Type B pancreatic cell (in vitro differentiated cells): ENCODE measurements around the gene SEMA6D. TPM values are rescaled to one million over a fixed set of nuclear protein-coding genes. Genes with fewer than 3 reads are reported as not detected.

Experiments
- DNase-seq: peaks from one replicate; pipeline ENCODE4 v3.0.0; 2021; ENCODE audit warnings: mixed read lengths; ENCODE audit not compliant: unreplicated experiment; ENCODE audit errors: extremely low spot score
- H3K27ac Mint-ChIP-seq: 2 replicates; pipeline ENCODE4 v1.8.0; 2021; ENCODE audit warnings: mild to moderate bottlenecking, mixed read lengths
- H3K27me3 Mint-ChIP-seq: 2 replicates; pipeline ENCODE4 v1.8.0; 2021; ENCODE audit warnings: mixed read lengths
- H3K36me3 Mint-ChIP-seq: 2 replicates; pipeline ENCODE4 v1.8.0; 2021; ENCODE audit warnings: mixed read lengths
- H3K4me1 Mint-ChIP-seq: one replicate; pipeline ENCODE4 v1.8.0; 2021; ENCODE audit warnings: mixed read lengths; ENCODE audit not compliant: unreplicated experiment
- H3K4me3 Mint-ChIP-seq: 2 replicates; pipeline ENCODE4 v1.8.0; 2021; ENCODE audit warnings: mild to moderate bottlenecking, mixed read lengths
- H3K9me3 Mint-ChIP-seq: 2 replicates; pipeline ENCODE4 v1.8.0; 2021; ENCODE audit warnings: mixed read lengths
- CTCF ChIP-seq: fragments of 200-600 bp; sonication (generic); conservative IDR thresholded peaks from 2 replicates; pipeline ENCODE4 v1.5.0; 2021; ENCODE audit warnings: antibody characterized with exemption, mild to moderate bottlenecking
- total RNA-seq: library from RNA; stranded (reverse); gene quantifications from 2 replicates; pipeline ENCODE4 v1.2.1, GENCODE V29; 2021; ENCODE audit warnings: low replicate concordance

SEMA6D gene
- total RNA-seq, 1 donor from 2014 or later, result 22.2 TPM

- no peak for TF ChIP-seq CTCF
- Mint-ChIP-seq H3K27ac (no peak overlapping the region), H3K4me1 (peaks cover 8% of the 10 kb centered on the region), H3K9me3 (no peaks in the 10 kb centered on the region), H3K27me3 (no peaks in the 10 kb centered on the region), H3K4me3 (no peak overlapping the region), H3K36me3 (peaks cover 48% of the 10 kb centered on the region)
- DNase-seq, result no peak
Measured at GRCh38 chr15:47768735-47769134, 51.4 kb downstream of the SEMA6D start.

DNA sequence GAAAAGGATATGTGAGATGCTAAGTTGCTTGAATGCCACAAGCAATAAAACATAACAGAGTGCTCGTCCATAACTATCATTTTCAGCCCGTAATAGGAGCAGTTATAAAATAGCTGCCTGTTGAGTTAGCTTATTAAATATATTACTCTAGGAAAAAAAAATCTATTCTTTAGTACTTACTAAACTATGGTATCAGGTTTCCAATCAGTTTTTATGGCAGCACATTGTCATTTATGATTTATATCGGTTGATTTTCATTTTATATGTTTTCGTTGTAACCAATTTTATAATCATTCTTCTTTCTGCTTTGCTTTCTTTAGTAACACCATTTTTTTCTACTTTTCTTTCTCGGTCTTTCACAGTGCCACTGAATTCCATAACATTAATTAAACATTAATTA is 51.9 kb downstream of the SEMA6D start:
- peaks cover 46% of the 10 kb centered on the region for H3K36me3 Mint-ChIP-seq
- TF ChIP-seq CTCF, result no peak
- no peak overlapping the region for H3K27ac Mint-ChIP-seq
- no peaks in the 10 kb centered on the region for H3K27me3 Mint-ChIP-seq
- H3K4me1 Mint-ChIP-seq, result peaks cover 8% of the 10 kb centered on the region
- no peak for DNase-seq
- no peak overlapping the region for H3K4me3 Mint-ChIP-seq
- H3K9me3 Mint-ChIP-seq, result no peaks in the 10 kb centered on the region

- no peak for TF ChIP-seq CTCF
- DNase-seq, result no peak
- H3K4me3 Mint-ChIP-seq, result no peak overlapping the region
Measured at GRCh38 chr15:47773143-47773542, 55.8 kb downstream of the SEMA6D start.

GRCh38 chr15:47778263-47778770 is 61.0 kb downstream of the SEMA6D start:
- Mint-ChIP-seq H3K9me3 (no peaks in the 10 kb centered on the region), H3K27me3 (no peaks in the 10 kb centered on the region), H3K4me3 (no peak overlapping the region), H3K36me3 (no peaks in the 10 kb centered on the region), H3K27ac (no peak overlapping the region), H3K4me1 (peaks cover 4% of the 10 kb centered on the region)
- DNase-seq, result no peak
- TF ChIP-seq CTCF, result no peak

More at GRCh38 chr15:47773143-47773542, 55.8 kb downstream of the SEMA6D start:
- no peaks in the 10 kb centered on the region for H3K9me3 Mint-ChIP-seq
- peaks cover 8% of the 10 kb centered on the region for H3K4me1 Mint-ChIP-seq
- peaks cover 23% of the 10 kb centered on the region for H3K36me3 Mint-ChIP-seq
- no peaks in the 10 kb centered on the region for H3K27me3 Mint-ChIP-seq
- no peak overlapping the region for H3K27ac Mint-ChIP-seq

DNA sequence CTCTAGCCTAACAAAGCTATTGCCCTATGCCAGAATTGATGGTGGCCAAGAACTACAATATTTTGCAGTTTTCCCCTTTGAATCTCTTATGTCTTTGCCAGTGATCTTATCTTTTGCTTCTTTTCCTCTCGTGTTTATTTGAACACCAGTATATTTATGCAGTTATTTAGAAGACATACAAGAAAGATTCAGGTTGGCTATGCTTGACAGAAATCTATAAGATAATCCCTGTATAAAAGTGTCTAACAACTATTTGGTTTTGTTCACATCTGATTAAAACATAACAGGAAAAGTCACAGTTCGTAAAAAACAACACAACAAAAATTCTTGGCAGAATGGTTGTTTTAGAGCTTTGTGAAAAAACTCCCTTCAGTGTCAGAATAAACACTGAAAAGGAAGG is 63.7 kb downstream of the SEMA6D start:
- no peak overlapping the region for H3K27ac Mint-ChIP-seq
- H3K4me1 Mint-ChIP-seq, result peaks cover 4% of the 10 kb centered on the region

More for the DNA sequence above, 63.7 kb downstream of the SEMA6D start:
- no peak for TF ChIP-seq CTCF
- Mint-ChIP-seq H3K9me3 (no peaks in the 10 kb centered on the region), H3K36me3 (no peaks in the 10 kb centered on the region), H3K27me3 (no peaks in the 10 kb centered on the region), H3K4me3 (no peak overlapping the region)
- DNase-seq, result no peak
